ENCODE data around the gene SARNP. TPM values are rescaled to one million over a fixed set of nuclear protein-coding genes. Genes with fewer than 3 reads are reported as not detected.
A peak's percentile ranks its signal among the peaks of the same experiment; 100 is the strongest.

SARNP gene
- total RNA-seq, 2 experiments from 2014 or later: 91.1 to 94.8 TPM

GRCh38 chr12:55741931-55742680 lies 75.4 kb downstream of the SARNP start:
- CTCF ChIA-PET: interaction anchor here (0.6 to 8.7 kb wide), 13 partner anchors 12 to 376 kb away, joined by 3 to 170 read pairs (median 5); partner anchors contain the start of genes ORMDL2, PYM1, RDH5 and SARNP
- POLR2A ChIA-PET: interaction anchor here (1.0 to 1.4 kb wide), 3 partner anchors 10 to 185 kb away, joined by 3 to 4 read pairs (median 3); partner anchors contain the start of genes ORMDL2 and SARNP
- DNase-seq: no peak
- H3K27ac Mint-ChIP-seq: peak overlapping the region; percentile 50
- no peaks in the 10 kb centered on the region for H3K36me3 Mint-ChIP-seq (ENCODE audit: low read depth)
- ATAC-seq: no peak
- peak overlapping the region; percentile 67 for H3K4me3 Mint-ChIP-seq
- H3K27me3 Mint-ChIP-seq (ENCODE audit: low read depth): peaks cover 7% of the 10 kb centered on the region
- H3K4me1 Mint-ChIP-seq (ENCODE audit: low read depth): peaks cover 53% of the 10 kb centered on the region
- no peaks in the 10 kb centered on the region for H3K9me3 Mint-ChIP-seq (ENCODE audit: insufficient read depth)

DNA sequence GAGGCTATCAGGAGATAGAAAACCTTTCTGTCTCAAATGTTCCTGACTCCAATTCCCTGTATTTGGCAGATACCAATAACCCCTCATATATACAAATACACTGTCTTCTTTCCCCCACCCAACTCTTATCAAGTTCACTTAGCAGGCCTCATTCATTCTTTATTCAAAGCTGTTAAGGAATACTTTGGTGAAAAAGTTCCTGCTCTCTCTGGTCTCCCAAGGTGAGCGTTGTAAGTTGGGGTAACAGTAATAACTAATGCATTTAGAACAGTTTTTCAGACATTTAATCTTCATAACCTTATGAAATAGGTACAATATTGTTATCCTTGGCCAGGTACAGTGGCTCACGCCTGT lies 78.5 kb downstream of the SARNP start:
- no peaks in the 10 kb centered on the region for H3K36me3 Mint-ChIP-seq (ENCODE audit: low read depth)
- H3K4me1 Mint-ChIP-seq (ENCODE audit: low read depth): peaks cover 48% of the 10 kb centered on the region
- POLR2A ChIA-PET: interaction anchor here (0.6 to 2.8 kb wide), 13 partner anchors 9 to 378 kb away, joined by 3 to 34 read pairs (median 6); partner anchors contain the start of genes BLOC1S1, CD63, ORMDL2 and PYM1
- ATAC-seq (no peak), DNase-seq (no peak)
- CTCF ChIA-PET: interaction anchor here (0.7 to 8.7 kb wide), 68 partner anchors 9 to 622 kb away, joined by 3 to 170 read pairs (median 5); partner anchors contain the start of genes BLOC1S1, CD63, DGKA and DNAJC14
- no peak overlapping the region for H3K27ac Mint-ChIP-seq
- H3K27me3 Mint-ChIP-seq (ENCODE audit: low read depth): peaks cover 7% of the 10 kb centered on the region
- H3K4me3 Mint-ChIP-seq: peak overlapping the region; percentile 82
- H3K9me3 Mint-ChIP-seq (ENCODE audit: insufficient read depth): no peaks in the 10 kb centered on the region

DNA sequence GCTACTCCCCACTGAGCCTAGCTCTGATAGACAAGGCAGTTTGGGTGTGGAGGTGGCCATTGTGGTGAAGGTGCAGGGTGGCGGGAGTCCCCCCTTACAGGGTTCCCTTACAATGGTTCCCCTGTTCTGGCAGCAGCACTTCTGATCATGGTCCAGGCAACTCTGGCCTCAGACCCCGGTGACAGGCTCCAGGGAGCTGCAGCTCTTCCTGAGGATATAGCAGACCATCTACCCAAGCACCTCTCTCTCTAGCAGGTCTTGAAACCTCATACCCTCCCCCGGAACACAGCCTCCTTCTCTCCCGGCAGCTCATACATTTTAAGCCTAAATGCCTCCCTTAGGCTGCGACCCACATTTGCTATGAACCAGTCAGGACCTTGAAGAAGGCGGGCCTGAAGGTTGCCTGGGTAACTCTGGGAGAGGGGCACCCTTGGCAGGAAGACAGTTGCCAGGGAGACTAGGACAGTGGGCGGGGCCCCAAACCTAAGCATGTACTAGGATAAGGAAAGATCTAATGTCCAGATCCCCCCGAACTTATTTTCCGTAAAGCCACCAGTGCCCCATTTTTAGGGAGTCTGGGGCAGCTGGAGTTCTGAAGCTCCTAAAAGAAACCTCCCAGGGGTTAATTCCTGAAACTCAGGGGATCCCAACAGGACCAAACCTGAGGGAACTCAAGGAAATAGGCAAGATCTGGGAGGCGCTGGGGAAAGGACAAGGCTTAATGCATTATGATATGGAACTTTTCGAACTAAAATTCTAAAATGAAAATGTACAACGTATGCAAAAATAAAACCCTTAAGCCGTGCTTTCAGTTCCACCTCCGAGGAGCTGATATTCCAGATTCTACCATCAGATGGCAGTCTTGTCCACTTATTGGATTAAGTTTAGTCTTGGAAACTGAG lies 79.2 kb downstream of the SARNP start:
- Mint-ChIP-seq H3K4me1 (ENCODE audit: low read depth) (peaks cover 43% of the 10 kb centered on the region), H3K27ac (peak overlapping the region; percentile 86), H3K27me3 (ENCODE audit: low read depth) (peaks cover 7% of the 10 kb centered on the region), H3K36me3 (ENCODE audit: low read depth) (no peaks in the 10 kb centered on the region), H3K4me3 (peak overlapping the region; percentile 82), H3K9me3 (ENCODE audit: insufficient read depth) (no peaks in the 10 kb centered on the region)
- ChIA-PET CTCF (interaction anchor here (0.7 to 8.7 kb wide), 80 partner anchors 8 to 623 kb away, joined by 3 to 170 read pairs (median 4); partner anchors contain the start of genes BLOC1S1, CD63, COQ10A and DGKA), POLR2A (interaction anchor here (0.6 to 2.8 kb wide), 20 partner anchors 9 to 1177 kb away, joined by 3 to 34 read pairs (median 4); partner anchors contain the start of genes BLOC1S1, CD63, ORMDL2 and PYM1)
- ATAC-seq (peak; percentile 73), DNase-seq (peak; percentile 90)

DNA sequence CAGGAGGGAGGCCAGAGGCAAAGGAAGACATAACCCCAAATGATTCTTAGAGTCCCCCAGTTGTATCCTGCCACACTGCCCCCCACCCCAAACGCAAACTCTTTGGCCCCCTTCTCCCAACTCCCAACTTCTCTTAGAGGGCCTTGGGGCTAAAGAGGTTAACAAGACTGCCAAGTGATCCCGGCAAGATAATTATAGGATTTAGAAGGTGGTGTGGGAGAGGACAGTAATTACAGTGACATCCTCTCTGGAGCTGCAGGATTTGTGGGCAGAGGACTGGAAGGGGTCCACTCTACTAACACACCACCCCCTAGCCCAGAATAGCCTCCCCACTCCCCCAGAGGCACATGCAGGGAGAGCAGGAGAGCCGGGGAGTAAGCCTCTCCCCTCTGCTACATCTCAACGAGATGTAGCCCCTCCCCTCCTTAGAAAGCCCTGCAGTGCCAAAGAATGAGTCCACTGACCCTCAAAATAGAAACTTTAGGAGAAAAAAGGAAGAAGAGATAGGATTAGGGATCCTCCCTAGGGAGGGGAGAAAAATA lies 79.9 kb downstream of the SARNP start:
- Mint-ChIP-seq H3K4me1 (ENCODE audit: low read depth) (peaks cover 41% of the 10 kb centered on the region), H3K36me3 (ENCODE audit: low read depth) (no peaks in the 10 kb centered on the region), H3K27ac (peak overlapping the region; percentile 86), H3K9me3 (ENCODE audit: insufficient read depth) (no peaks in the 10 kb centered on the region), H3K27me3 (ENCODE audit: low read depth) (peaks cover 7% of the 10 kb centered on the region), H3K4me3 (peak overlapping the region; percentile 82)
- ATAC-seq: peak; percentile 37
- DNase-seq: no peak
- ChIA-PET CTCF (interaction anchor here (0.7 to 8.7 kb wide), 59 partner anchors 8 to 529 kb away, joined by 3 to 170 read pairs (median 5); partner anchors contain the start of genes BLOC1S1, CD63, COQ10A and DGKA), POLR2A (interaction anchor here (0.9 to 2.8 kb wide), 11 partner anchors 8 to 380 kb away, joined by 3 to 34 read pairs (median 6); partner anchors contain the start of genes CD63, ORMDL2, SARNP and ZC3H10)

DNA sequence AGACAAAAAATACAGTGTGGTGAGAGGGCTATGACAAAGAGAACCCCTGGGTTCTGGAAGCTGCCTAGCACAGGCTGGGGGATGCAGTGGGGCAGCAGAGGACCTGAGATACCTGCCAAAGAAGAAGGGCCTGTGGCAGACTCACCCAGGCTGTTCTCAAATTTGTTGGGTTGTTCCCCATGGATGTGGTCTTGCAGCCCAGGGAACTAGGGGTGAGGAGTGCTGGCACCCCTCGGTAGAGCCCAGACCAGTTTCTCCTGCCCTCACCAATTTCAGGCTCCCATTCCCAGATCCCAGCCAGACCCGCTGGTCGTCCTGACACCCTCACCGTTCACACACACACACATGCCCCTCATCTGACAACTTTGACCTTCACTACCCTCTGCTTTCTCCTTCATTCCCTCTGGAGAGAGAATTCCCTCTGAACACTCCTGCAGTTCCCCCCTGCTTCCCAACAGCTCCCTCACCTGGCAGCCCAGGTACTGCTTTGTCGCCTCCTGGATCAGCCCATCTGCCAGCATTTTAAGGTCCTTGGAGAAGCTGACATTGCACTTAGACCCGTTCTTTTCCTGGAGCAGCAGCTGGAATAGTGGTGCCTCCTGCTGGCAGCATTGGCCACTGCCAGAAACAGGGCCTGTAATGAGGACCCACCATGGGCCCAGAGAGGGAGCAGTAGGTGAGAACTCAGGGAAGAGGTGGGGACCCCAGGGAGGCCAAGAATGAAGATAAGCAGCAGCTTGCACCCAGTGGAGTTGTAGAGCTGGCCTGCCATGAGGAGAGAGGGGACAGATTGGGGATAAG lies 80.5 kb downstream of the SARNP start:
- ChIA-PET POLR2A (interaction anchor here (1.5 to 2.8 kb wide), 5 partner anchors 7 to 307 kb away, joined by 6 to 34 read pairs (median 10); partner anchors contain the start of gene CD63), CTCF (interaction anchor here (0.8 to 8.7 kb wide), 28 partner anchors 7 to 551 kb away, joined by 3 to 170 read pairs (median 12); partner anchors contain the start of genes BLOC1S1, CD63, COQ10A and DGKA)
- Mint-ChIP-seq H3K27me3 (ENCODE audit: low read depth) (peaks cover 3% of the 10 kb centered on the region), H3K9me3 (ENCODE audit: insufficient read depth) (no peaks in the 10 kb centered on the region), H3K27ac (peak overlapping the region; percentile 86), H3K4me1 (ENCODE audit: low read depth) (peaks cover 42% of the 10 kb centered on the region), H3K4me3 (peak overlapping the region; percentile 82), H3K36me3 (ENCODE audit: low read depth) (no peaks in the 10 kb centered on the region)
- peak; percentile 51 for ATAC-seq
- DNase-seq: peak; percentile 76

DNA sequence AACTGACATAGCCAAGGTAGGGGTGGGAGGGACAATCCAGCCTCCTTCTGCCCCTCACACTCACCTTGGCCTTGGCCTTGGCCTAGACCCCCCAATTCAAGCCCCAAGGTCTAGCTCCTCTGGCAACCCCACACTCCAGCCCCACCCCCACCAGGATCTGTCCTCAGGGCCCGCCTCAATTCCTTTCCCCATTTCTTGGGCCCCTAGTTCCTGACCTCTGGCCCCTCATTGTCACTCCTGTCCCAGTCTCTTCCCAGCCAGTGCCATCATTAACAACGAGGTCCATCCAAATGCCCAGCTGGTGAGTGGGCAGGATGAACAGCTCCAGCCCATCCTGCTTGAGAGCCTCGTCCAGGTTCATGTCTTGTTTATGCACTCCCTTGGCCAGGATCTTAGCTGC lies 81.4 kb downstream of the SARNP start:
- CTCF ChIA-PET: interaction anchor here (1.1 to 8.7 kb wide), 4 partner anchors 14 to 80 kb away, joined by 5 to 170 read pairs (median 78); partner anchors contain the start of genes BLOC1S1 and RDH5
- no peaks in the 10 kb centered on the region for H3K36me3 Mint-ChIP-seq (ENCODE audit: low read depth)
- H3K4me1 Mint-ChIP-seq (ENCODE audit: low read depth): peaks cover 40% of the 10 kb centered on the region

GRCh38 chr12:55734595-55734994 lies 82.9 kb downstream of the SARNP start:
- Mint-ChIP-seq H3K27me3 (ENCODE audit: low read depth) (no peaks in the 10 kb centered on the region), H3K9me3 (ENCODE audit: insufficient read depth) (no peaks in the 10 kb centered on the region), H3K4me3 (no peak overlapping the region), H3K4me1 (ENCODE audit: low read depth) (peaks cover 51% of the 10 kb centered on the region), H3K27ac (no peak overlapping the region), H3K36me3 (ENCODE audit: low read depth) (no peaks in the 10 kb centered on the region)
- CTCF ChIA-PET: interaction anchor here (1.2 to 8.7 kb wide), 2 partner anchors 12 to 455 kb away, joined by 3 to 170 read pairs; partner anchors contain the start of genes RDH5 and SMARCC2
- DNase-seq (no peak), ATAC-seq (no peak)
- POLR2A ChIA-PET: no interaction called here

More for the DNA sequence above, 81.4 kb downstream of the SARNP start:
- no peaks in the 10 kb centered on the region for H3K9me3 Mint-ChIP-seq (ENCODE audit: insufficient read depth)
- DNase-seq (no peak), ATAC-seq (no peak)
- no peak overlapping the region for H3K4me3 Mint-ChIP-seq
- H3K27me3 Mint-ChIP-seq (ENCODE audit: low read depth): no peaks in the 10 kb centered on the region
- POLR2A ChIA-PET: no interaction called here
- H3K27ac Mint-ChIP-seq: no peak overlapping the region

- DNase-seq (no peak), ATAC-seq (no peak)
- Mint-ChIP-seq H3K36me3 (ENCODE audit: low read depth) (no peaks in the 10 kb centered on the region), H3K4me3 (no peak overlapping the region), H3K4me1 (ENCODE audit: low read depth) (peaks cover 50% of the 10 kb centered on the region), H3K27me3 (ENCODE audit: low read depth) (no peaks in the 10 kb centered on the region), H3K9me3 (ENCODE audit: insufficient read depth) (no peaks in the 10 kb centered on the region), H3K27ac (no peak overlapping the region)
- POLR2A ChIA-PET: no interaction called here
- CTCF ChIA-PET: interaction anchor here (8.7 kb wide), 1 partner anchor 11 kb away, joined by 170 read pairs; the partner anchor contains the start of gene RDH5
Measured at GRCh38 chr12:55733858-55734257, 83.7 kb downstream of the SARNP start.

- H3K4me3 Mint-ChIP-seq: no peak overlapping the region
- H3K36me3 Mint-ChIP-seq (ENCODE audit: low read depth): no peaks in the 10 kb centered on the region
- DNase-seq (no peak), ATAC-seq (no peak)
- H3K4me1 Mint-ChIP-seq (ENCODE audit: low read depth): peaks cover 46% of the 10 kb centered on the region
- POLR2A ChIA-PET: no interaction called here
- CTCF ChIA-PET: no interaction called here
- H3K9me3 Mint-ChIP-seq (ENCODE audit: insufficient read depth): no peaks in the 10 kb centered on the region
- no peaks in the 10 kb centered on the region for H3K27me3 Mint-ChIP-seq (ENCODE audit: low read depth)
- no peak overlapping the region for H3K27ac Mint-ChIP-seq
Measured at GRCh38 chr12:55733021-55733555, 84.4 kb downstream of the SARNP start.

GRCh38 chr12:55732288-55732687 lies 85.2 kb downstream of the SARNP start:
- ChIA-PET CTCF (no interaction called here), POLR2A (no interaction called here)
- no peak for DNase-seq
- H3K4me1 Mint-ChIP-seq (ENCODE audit: low read depth): peaks cover 44% of the 10 kb centered on the region
- no peak overlapping the region for H3K4me3 Mint-ChIP-seq
- peaks cover 3% of the 10 kb centered on the region for H3K36me3 Mint-ChIP-seq (ENCODE audit: low read depth)
- no peak for ATAC-seq
- H3K9me3 Mint-ChIP-seq (ENCODE audit: insufficient read depth): no peaks in the 10 kb centered on the region
- no peaks in the 10 kb centered on the region for H3K27me3 Mint-ChIP-seq (ENCODE audit: low read depth)
- H3K27ac Mint-ChIP-seq: no peak overlapping the region
